Neural crest cell (in vitro differentiated cells): Measurements from ENCODE around the gene B3GLCT. TPM values are rescaled to one million over a fixed set of nuclear protein-coding genes. Genes with fewer than 3 reads are reported as not detected.

Experiments
- DNase-seq: peaks from one replicate; pipeline ENCODE4 v3.0.0; 2021; ENCODE audit warnings: low read depth, mixed read lengths, low spot score
- H3K27ac Mint-ChIP-seq: one replicate; pipeline ENCODE4 v1.8.0; 2021; ENCODE audit warnings: mild to moderate bottlenecking, mixed read lengths; ENCODE audit not compliant: unreplicated experiment
- H3K27me3 Mint-ChIP-seq: 2 replicates; pipeline ENCODE4 v1.8.0; 2021; ENCODE audit warnings: low read depth, mild to moderate bottlenecking, mixed read lengths
- H3K36me3 Mint-ChIP-seq: 2 replicates; pipeline ENCODE4 v1.8.0; 2021; ENCODE audit warnings: low read depth, mild to moderate bottlenecking, mixed read lengths
- H3K4me1 Mint-ChIP-seq: 2 replicates; pipeline ENCODE4 v1.8.0; 2021; ENCODE audit warnings: mixed read lengths
- H3K4me3 Mint-ChIP-seq: one replicate; pipeline ENCODE4 v1.8.0; 2021; ENCODE audit warnings: mild to moderate bottlenecking, mixed read lengths
- H3K9me3 Mint-ChIP-seq: 2 replicates; pipeline ENCODE4 v1.8.0; 2021; ENCODE audit warnings: mixed read lengths
- total RNA-seq: library from RNA; stranded (reverse); gene quantifications from 2 replicates; pipeline ENCODE4 v1.2.1, GENCODE V29; 2021
- TF ChIP-seq, protein P1 (sequence below): fragments of 200-600 bp; sonication (generic); conservative IDR thresholded peaks from 2 replicates; pipeline ENCODE4 v1.5.0; 2021; ENCODE audit warnings: antibody characterized with exemption, mild to moderate bottlenecking

B3GLCT gene
- total RNA-seq, 1 donor from 2014 or later, result 16.8 TPM

DNA sequence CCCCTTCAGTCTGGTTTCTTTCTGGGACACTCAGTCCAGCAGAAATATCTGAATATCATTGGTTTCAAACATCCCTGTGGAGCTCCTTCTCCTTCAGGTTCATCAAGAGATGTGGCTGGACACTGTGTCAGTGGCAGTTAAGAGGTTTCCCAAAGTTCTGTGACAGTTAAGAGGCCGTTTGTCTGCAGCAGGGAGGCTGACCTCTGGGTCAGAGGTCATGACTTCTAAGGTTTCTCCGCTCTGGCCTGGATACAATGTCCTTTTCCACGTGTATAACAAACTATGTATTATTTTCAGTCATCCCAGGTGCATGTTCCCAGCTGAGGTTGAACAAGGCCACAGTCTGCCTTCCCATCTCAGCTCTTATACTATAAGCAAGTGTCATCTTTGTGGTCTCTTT, 174.9 kb downstream of the B3GLCT start:
- H3K4me3 Mint-ChIP-seq, result peak overlapping the region; percentile 24
- TF ChIP-seq, protein P1, sequence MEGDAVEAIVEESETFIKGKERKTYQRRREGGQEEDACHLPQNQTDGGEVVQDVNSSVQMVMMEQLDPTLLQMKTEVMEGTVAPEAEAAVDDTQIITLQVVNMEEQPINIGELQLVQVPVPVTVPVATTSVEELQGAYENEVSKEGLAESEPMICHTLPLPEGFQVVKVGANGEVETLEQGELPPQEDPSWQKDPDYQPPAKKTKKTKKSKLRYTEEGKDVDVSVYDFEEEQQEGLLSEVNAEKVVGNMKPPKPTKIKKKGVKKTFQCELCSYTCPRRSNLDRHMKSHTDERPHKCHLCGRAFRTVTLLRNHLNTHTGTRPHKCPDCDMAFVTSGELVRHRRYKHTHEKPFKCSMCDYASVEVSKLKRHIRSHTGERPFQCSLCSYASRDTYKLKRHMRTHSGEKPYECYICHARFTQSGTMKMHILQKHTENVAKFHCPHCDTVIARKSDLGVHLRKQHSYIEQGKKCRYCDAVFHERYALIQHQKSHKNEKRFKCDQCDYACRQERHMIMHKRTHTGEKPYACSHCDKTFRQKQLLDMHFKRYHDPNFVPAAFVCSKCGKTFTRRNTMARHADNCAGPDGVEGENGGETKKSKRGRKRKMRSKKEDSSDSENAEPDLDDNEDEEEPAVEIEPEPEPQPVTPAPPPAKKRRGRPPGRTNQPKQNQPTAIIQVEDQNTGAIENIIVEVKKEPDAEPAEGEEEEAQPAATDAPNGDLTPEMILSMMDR, result no peak
- peaks cover 47% of the 10 kb centered on the region for H3K4me1 Mint-ChIP-seq
- peak overlapping the region; percentile 68 for H3K27ac Mint-ChIP-seq
- peaks cover 5% of the 10 kb centered on the region for H3K9me3 Mint-ChIP-seq
- H3K36me3 Mint-ChIP-seq, result no peaks in the 10 kb centered on the region
- peak; percentile 13 for DNase-seq
- H3K27me3 Mint-ChIP-seq, result no peaks in the 10 kb centered on the region

GRCh38 chr13:31377946-31378345, 178.2 kb downstream of the B3GLCT start:
- peak overlapping the region; percentile 46 for H3K27ac Mint-ChIP-seq
- H3K4me1 Mint-ChIP-seq, result peaks cover 53% of the 10 kb centered on the region
- peaks cover 8% of the 10 kb centered on the region for H3K9me3 Mint-ChIP-seq
- DNase-seq, result no peak
- H3K4me3 Mint-ChIP-seq, result no peak overlapping the region
- TF ChIP-seq, protein P1, result no peak
- H3K36me3 Mint-ChIP-seq, result no peaks in the 10 kb centered on the region
- no peaks in the 10 kb centered on the region for H3K27me3 Mint-ChIP-seq

DNA sequence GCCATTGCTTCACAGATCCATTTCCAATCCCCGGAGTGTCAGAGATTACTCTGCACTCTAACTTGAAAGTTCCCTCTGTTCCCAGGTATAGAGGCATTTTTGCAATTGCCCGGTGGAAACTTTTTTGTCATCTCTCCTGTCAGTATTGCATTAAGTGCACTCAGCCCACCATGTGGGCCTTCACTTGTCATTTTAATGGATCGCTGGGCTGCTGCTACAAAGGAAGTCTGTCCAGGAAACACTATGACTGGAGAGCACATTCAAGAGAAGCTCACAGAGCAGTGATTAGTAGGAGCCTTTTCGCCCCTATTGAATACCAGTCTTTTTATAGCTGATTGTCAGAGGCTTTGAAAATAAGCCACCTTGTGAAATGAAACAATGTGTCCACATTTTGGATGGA, 180.9 kb downstream of the B3GLCT start:
- Mint-ChIP-seq H3K27me3 (no peaks in the 10 kb centered on the region), H3K9me3 (peaks cover 10% of the 10 kb centered on the region), H3K36me3 (no peaks in the 10 kb centered on the region), H3K4me3 (no peak overlapping the region), H3K4me1 (peaks cover 29% of the 10 kb centered on the region), H3K27ac (peak overlapping the region; percentile 28)
- no peak for DNase-seq
- TF ChIP-seq, protein P1, result no peak

Other genes starting within 250 kb of the B3GLCT start
- 132 and 146 TPM in 2 replicates for gene HSPH1, start 38.1 kb upstream of the B3GLCT start, total RNA-seq